ENCODE results near the gene TSNAX.

DNA sequence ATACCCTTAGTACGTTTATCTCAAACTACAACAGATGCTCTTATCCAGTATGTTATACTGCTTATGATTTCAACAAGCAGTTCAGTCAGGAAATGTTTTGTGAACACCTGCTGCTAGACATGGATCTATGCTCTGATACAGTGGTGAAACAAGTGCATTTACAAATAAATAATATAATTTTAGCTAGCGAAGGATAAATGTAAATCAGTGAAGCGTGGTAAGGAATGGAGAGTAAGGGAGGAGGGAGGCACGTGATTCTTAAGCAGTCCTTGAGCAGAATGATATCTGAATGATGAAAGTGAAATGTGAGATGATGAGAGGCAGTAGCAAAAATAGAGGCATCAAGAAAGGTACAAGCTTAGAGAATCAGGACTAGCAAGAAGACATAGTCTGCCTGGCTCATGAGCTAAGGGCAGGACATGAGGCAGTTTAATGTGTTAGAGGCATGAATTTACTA lies 6.3 kb downstream of the TSNAX start:
- TF ChIP-seq, protein P1, sequence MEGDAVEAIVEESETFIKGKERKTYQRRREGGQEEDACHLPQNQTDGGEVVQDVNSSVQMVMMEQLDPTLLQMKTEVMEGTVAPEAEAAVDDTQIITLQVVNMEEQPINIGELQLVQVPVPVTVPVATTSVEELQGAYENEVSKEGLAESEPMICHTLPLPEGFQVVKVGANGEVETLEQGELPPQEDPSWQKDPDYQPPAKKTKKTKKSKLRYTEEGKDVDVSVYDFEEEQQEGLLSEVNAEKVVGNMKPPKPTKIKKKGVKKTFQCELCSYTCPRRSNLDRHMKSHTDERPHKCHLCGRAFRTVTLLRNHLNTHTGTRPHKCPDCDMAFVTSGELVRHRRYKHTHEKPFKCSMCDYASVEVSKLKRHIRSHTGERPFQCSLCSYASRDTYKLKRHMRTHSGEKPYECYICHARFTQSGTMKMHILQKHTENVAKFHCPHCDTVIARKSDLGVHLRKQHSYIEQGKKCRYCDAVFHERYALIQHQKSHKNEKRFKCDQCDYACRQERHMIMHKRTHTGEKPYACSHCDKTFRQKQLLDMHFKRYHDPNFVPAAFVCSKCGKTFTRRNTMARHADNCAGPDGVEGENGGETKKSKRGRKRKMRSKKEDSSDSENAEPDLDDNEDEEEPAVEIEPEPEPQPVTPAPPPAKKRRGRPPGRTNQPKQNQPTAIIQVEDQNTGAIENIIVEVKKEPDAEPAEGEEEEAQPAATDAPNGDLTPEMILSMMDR (conservative IDR thresholded peaks at IDR 0.05; ENCODE audit: low read depth, low read length) = no peak
- TF ChIP-seq EZH2 (IDR thresholded peaks at IDR 0.05; ENCODE audit: borderline replicate concordance, low read depth, low read length, poor library complexity, severe bottlenecking) = no peak
